GM18867 (cell line): ENCODE measurements around the gene BBS2.

ENCODE experiments used
- ATAC-seq: cut with Tn5 transposase; IDR thresholded peaks from one replicate; pipeline ENCODE4 v1.9.1; 2021; ENCODE audit warnings: mild to moderate bottlenecking, moderate library complexity; ENCODE audit not compliant: unreplicated experiment

Gene BBS2

DNA sequence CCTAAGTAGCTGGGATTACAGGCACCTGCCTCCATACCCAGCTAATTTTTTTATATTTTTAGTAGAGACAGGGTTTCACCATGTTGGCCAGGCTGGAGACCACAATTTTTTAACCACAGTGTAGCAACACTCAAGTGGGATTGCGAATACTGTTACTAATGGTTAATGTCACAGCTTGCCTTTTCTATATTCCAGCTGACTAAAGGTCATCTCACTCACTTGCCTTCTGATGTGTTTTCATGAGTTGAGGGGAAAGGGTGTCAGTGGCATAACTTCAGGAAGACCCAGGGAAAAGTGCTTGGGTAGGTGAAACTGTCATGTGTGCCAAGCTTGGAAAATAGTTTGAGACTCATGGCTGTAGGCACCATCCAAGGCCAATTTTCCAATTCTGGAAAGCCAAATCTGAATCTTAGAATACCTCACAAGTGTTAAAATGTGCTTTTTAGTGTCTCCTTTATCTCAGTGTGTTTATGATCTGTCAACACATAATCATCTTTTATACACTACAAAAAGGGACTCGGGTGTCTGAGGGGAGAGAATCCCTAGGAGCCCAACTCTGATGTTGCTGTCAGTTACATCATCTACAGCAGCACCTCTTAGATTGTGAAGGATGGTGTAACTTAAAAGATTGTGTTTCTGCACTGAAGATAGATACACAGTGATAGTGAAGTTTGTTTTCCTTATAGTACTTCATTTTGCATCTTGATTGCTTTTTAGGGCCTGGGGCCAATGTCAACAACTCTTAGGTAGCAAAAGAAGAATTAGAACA lies 41.4 kb downstream of the BBS2 start:
- no peak for ATAC-seq

- no peak for ATAC-seq
These were observed 42.5 kb downstream of the BBS2 start for GRCh38 chr16:56477096-56477878.

- ATAC-seq, result no peak
These were observed 44.6 kb downstream of the BBS2 start for GRCh38 chr16:56475201-56475600.

- no peak for ATAC-seq
These were observed 49.2 kb downstream of the BBS2 start for GRCh38 chr16:56470666-56471065.

GRCh38 chr16:56470232-56470631 lies 49.6 kb downstream of the BBS2 start:
- no peak for ATAC-seq

DNA sequence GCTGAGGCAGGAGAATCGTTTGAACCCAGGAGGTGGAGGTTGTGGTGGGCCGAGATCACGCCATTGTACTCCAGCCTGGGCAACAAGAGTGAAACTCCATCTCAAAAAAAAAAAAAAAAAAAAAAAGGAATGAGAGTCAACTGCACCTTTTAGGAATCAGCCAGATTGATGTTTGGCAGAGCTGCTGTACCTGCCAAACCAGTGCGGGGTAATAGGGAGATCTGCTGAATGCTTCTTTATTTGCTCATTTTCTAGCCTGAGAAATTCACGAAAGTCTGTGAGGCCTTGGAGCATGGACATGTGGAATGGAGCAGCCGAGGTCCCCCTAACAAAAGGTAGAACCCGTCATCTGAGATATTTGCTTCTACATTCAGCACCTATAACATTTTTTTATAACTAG lies 50.1 kb downstream of the BBS2 start:
- no peak for ATAC-seq

- ATAC-seq, result no peak
These were observed 51.0 kb downstream of the BBS2 start for GRCh38 chr16:56468800-56469199.

DNA sequence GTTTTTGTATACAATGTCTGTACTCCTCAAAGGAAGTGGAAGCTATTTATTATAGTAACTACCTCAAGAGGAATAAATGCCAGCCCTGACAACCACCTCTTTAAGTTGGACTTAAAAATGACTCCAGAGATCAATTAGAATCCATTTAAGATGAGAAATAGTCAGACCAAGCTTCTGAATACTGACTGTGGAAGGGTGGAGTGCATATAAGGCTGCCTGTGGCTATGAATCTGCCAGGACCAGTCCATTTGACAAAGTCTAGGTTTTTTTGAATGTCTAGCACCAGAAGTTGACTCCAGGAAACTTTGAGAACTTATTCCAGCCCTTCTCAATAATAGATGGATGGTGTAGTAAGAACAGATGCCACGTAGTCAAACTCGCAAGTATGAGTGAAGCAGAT lies 53.5 kb downstream of the BBS2 start:
- ATAC-seq, result no peak

- ATAC-seq, result no peak
These were observed 56.7 kb downstream of the BBS2 start for GRCh38 chr16:56463153-56463552.

DNA sequence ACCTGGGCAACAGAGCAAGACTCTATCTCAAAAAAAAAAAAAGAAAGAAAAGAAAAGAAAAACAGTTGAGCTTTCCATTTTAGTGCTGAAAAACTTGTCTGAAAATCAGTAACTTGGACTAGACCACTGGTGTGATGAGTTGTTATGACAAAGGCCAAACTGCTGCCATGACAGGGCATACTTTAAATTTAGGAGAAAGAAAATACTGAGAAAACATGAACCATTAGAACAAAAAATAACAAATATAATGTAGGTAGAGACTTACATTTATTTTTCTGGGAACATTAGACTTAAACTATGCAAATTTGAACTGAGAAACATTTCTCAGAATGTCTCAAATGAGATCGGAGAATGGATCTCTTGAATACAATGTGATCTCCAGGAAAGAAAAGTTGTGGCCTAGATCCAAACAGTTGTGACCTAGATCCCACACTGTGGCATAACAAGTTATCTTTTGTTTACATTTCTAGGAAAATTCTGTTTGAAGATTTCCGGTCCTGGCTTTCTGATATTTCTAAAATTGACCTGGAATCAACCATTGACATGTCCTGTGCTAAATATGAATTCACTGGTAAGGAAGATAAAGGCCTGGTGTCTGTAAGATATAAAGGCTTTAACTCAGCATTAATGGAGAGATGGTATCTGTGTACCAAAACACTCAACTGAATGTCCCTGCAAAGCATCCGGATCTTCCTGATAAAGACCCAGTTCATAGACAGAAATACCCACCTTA lies 57.6 kb downstream of the BBS2 start:
- ATAC-seq, result no peak

DNA sequence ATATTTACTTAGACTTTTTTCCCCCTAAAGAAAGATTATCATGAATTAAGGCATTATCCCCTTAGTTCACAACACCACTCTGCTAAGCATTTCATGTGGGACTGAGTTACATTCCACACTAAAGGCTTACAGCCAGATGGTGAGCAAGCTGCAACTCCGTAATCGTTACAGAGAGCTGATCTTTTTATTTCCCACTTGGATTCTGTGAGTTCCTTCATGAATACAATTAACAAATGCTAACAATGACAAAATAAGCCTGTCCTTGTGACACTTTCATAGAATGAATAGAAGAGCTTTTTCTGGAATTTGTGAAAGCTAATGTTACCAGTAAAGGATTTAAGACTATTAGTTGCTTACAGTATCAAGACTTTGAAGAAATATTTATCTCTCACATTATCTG lies 59.7 kb downstream of the BBS2 start:
- no peak for ATAC-seq

DNA sequence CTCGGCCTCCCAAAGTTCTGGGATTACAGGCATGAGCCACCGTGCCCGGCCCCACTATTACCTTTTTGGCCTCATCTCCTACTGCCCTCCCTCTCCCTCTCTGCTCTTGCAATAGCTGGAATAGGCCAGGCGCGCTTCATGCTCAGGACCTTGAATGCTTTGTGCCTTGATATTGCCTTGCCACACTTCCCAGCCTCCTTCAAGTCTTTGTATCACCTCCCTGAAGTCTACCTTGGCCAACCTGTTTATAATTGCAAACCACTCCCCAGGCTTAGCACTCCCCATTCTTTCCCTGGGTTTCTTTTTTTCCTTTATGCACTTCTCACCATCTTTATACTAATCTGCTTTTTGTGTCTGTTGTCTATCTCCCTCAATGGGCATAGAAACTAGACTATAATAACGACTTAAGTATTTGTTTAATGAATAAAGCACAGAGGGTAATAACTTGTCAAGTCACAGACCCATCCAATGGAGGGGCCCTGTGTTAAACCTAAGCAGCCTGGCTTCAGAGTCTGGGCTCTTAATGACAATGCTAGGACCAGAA lies 61.8 kb downstream of the BBS2 start:
- ATAC-seq, result no peak

DNA sequence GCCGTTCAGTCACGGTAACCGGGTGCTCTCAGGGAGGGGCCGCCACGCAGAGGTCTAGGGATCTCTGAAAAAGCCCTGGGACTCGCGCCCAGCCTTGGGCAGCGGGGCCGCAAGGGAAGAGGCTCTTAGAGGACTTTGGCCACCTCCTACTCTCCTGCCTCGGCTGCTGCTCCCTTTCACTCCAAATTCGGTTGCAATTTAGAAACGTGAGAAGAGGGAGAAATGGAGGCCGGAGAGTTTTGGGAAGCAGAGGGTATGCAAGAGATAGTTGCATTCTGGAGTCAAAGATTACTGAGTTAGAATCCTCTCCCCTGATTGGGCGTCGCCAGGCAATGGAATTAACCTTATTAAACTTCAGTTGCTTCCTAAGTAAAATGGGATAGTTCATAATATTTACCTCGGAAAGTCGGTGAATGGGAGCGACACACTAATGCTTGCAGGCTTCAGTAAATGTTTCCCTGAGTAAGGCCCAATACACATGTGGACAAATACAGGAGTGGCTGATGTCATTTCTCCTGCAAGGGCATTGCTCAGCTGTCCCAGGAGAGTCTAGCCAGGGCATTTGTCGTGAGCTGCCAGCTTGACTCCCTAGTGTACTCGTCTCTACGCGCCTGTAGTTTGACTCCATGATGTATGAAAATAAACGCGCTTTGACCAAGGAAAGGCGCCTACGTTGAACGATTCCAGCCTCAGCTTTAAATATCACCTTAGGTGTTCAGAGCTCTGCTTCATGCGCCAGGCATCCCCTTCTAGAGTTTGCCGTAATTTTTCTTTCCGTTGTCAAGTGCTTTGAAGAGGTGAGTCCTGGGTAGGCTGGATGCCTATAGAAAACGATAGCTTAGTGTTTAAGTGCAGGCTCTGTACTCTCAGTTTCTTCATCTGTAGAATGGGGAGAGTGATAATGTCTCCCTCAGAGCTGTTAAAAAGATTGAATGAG lies 67.8 kb downstream of the BBS2 start:
- ATAC-seq, result peak; percentile 37

DNA sequence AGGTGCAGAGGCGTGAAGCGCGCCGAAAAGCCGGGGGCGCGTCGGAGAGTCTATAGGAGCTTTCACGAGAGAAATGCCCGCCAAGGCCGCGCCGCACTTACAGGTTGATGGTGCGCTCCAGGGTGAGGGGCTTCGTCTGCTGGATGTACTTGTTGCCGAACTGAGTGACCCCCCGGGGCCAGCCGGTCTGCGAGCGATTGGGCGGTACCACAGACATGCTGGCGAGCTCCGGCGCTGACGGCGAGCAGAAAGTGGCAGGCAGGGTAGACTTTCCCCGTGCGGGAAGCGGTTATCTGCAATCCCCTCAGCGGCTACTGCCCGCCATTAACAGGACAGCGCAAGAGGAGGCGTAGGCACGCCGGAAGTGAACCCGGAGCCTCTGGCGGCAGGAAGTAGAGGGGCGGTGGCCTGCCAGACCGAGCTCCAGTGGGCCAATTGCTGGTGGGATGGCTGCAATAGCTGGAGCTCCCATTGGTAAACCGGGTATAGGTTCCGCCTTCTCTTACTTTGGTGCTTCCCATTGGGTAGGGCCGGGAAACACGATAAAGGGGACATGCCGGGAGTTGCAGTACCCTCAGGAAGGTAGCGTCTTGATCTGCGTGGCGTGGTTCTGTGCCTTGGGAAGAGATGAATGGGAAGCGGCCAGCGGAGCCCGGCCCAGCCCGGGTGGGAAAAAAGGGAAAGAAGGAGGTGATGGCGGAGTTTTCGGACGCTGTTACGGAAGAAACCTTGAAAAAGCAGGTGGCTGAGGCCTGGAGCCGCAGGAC lies 68.7 kb downstream of the BBS2 start, which contains the start of the genes NUDT21 and OGFOD1:
TSS of gene NUDT21 (minus strand) at position 347 of the 767 bp plus-strand sequence. CDS start at position 217, 130 bp downstream.
TSS of gene OGFOD1 (plus strand) at position 569 of the 767 bp plus-strand sequence. CDS start at position 628, 59 bp downstream.
- ATAC-seq, result peak; percentile 96

DNA sequence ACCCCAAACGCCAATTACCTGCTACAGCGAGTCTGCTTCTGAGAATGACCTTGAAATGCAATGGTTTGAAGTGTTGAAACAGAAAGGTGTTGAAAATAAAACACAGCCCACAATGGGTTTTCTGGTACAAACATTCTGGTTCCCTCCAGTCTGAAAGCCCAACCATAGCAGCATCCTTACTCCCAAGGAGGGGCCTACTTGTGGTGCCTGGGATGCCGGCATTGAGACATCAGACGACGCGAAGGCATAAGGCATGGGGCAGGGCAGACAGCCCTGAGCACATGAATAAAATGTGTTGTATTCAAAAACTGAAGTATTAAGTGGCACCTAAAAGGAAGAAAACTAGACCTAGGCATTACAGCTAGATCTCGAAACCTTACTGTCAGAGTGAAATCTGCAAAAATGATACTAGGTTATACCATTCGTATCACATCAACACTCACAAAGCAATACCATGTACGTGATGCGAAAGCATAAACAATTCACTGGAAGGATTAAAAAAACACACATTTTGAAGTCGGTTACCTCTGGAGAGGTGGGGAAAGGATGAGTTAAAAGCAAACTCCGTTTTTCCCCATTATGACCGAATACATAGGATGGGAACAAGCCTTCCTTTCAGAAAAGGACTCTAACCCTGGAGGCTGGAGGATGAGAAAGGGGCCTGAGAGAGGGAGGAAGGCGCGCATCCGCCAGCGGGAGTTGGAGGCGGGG lies 69.4 kb downstream of the BBS2 start:
- ATAC-seq, result peak; percentile 17

GRCh38 chr16:56448005-56448404 lies 71.8 kb downstream of the BBS2 start:
- no peak for ATAC-seq

- no peak for ATAC-seq
These were observed 72.5 kb downstream of the BBS2 start for GRCh38 chr16:56447286-56447685.

GRCh38 chr16:56438038-56438437 lies 81.8 kb downstream of the BBS2 start:
- ATAC-seq, result no peak

DNA sequence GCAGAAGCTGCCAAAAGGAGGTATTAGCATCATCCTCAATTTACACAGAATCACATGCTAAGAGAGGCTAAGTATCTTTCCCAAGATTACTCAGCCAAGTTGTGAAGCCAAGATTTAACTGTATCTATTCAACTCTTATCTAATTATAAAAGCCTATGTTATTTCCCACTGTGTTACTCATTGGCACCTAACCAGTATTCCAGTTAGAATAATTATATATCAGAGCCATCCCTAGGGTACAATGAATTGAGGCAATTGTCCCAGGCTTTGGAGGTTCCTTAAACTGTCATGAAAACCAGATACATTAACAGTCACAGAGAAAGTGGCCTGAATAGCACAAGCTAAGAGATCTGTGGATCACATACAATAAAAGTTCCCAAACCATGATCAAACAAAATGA lies 83.6 kb downstream of the BBS2 start:
- ATAC-seq, result no peak
